PC-9 (cell line): Measurements from ENCODE around the gene TGM2. TPM values are rescaled to one million over a fixed set of nuclear protein-coding genes. Genes with fewer than 3 reads are reported as not detected.

ENCODE experiments used
- BruUV-seq: library from RNA; stranded (reverse); fragments of 400-500 nt; replicated peaks from 2 replicates; lab custom pipeline; 2021; lab: Mats Ljungman, UMichigan
- CTCF ChIA-PET: fragments of 300-600 bp; sonication (Branson Sonifier 250); formaldehyde crosslinking; loops from one replicate; lab custom pipeline; 2022; ENCODE audit warnings: antibody characterized with exemption; lab: Charles Lee
- POLR2A ChIA-PET: fragments of 300-600 bp; sonication (Branson Sonifier 250); formaldehyde crosslinking; loops from one replicate; lab custom pipeline; 2022; ENCODE audit warnings: antibody characterized with exemption; ENCODE audit not compliant: unreplicated experiment; lab: Charles Lee
- DNase-seq, 2 experiments: peaks; one replicate each; pipeline versions ENCODE4 v3.0.0 to v3.0.0-alpha.2; 2015 to 2022; ENCODE audit warnings: mixed read lengths in 1 of 2
- H2AFZ ChIP-seq: fragments of 200-600 bp; sonication (generic); 2 replicates; pipeline ENCODE4 v1.8.1; 2017; ENCODE audit warnings: antibody characterized with exemption
- H3F3A ChIP-seq: fragments of 200-600 bp; sonication (generic); 2 replicates; pipeline ENCODE4 v1.8.1; 2017; ENCODE audit warnings: antibody characterized with exemption, mild to moderate bottlenecking, low read depth; ENCODE audit not compliant: insufficient read depth
- H3K27ac ChIP-seq: fragments of 200-600 bp; sonication (generic); 2 replicates; pipeline ENCODE4 v1.6.1; 2016; ENCODE audit warnings: mixed run types
- H3K27me3 ChIP-seq: fragments of 200-600 bp; sonication (generic); 2 replicates; pipeline ENCODE4 v1.6.1; 2016; ENCODE audit warnings: low read depth, mixed run types; ENCODE audit not compliant: insufficient read depth
- H3K36me3 ChIP-seq: fragments of 200-600 bp; sonication (generic); 2 replicates; pipeline ENCODE4 v1.6.1; 2016; ENCODE audit warnings: low read depth, mixed run types
- H3K4me1 ChIP-seq: fragments of 200-600 bp; sonication (generic); replicated peaks from 2 replicates; pipeline ENCODE4 v1.6.1; 2016; ENCODE audit warnings: mixed run types; ENCODE audit not compliant: insufficient read depth
- H3K4me2 ChIP-seq: fragments of 200-600 bp; sonication (generic); 2 replicates; pipeline ENCODE4 v1.6.1; 2017; ENCODE audit warnings: mixed run types
- H3K4me3 ChIP-seq: fragments of 200-600 bp; sonication (generic); 2 replicates; pipeline ENCODE4 v1.6.1; 2016; ENCODE audit warnings: mixed run types
- H3K79me2 ChIP-seq: fragments of 200-600 bp; sonication (generic); 2 replicates; pipeline ENCODE4 v1.6.1; 2017; ENCODE audit warnings: low read depth, mixed run types
- H3K9me2 ChIP-seq: fragments of 200-600 bp; sonication (generic); 2 replicates; pipeline ENCODE4 v1.8.1; 2017; ENCODE audit warnings: mild to moderate bottlenecking; ENCODE audit not compliant: insufficient read depth
- H3K9me3 ChIP-seq: fragments of 200-600 bp; sonication (generic); 2 replicates; pipeline ENCODE4 v1.8.1; 2016; ENCODE audit warnings: low read depth; ENCODE audit not compliant: insufficient read depth
- H4K20me1 ChIP-seq: fragments of 200-600 bp; sonication (generic); 2 replicates; pipeline ENCODE4 v1.8.1; 2017; ENCODE audit not compliant: insufficient read depth
- CTCF ChIP-seq: fragments of 200-600 bp; sonication (generic); conservative IDR thresholded peaks from 2 replicates; pipeline ENCODE4 v1.6.1; 2017; ENCODE audit warnings: mixed run types, antibody characterized with exemption, mild to moderate bottlenecking, moderate library complexity
- EZH2 ChIP-seq: fragments of 200-600 bp; sonication (generic); IDR thresholded peaks from 2 replicates; pipeline ENCODE4 v1.8.0; 2017; ENCODE audit warnings: antibody characterized with exemption, low read depth
- intact Hi-C: fragments of 100-400 bp; cut with micrococcal nuclease; formaldehyde crosslinking; loops from one replicate; pipeline ENCODE4 v1.10.0; 2022; ENCODE audit not compliant: unreplicated experiment
- total RNA-seq: library from RNA; stranded (reverse); gene quantifications from 2 replicates; pipeline ENCODE4 v1.2.3, GENCODE V29; 2021

TGM2 gene
- total RNA-seq, 1 experiment from 2014 or later, result 333 TPM

DNA sequence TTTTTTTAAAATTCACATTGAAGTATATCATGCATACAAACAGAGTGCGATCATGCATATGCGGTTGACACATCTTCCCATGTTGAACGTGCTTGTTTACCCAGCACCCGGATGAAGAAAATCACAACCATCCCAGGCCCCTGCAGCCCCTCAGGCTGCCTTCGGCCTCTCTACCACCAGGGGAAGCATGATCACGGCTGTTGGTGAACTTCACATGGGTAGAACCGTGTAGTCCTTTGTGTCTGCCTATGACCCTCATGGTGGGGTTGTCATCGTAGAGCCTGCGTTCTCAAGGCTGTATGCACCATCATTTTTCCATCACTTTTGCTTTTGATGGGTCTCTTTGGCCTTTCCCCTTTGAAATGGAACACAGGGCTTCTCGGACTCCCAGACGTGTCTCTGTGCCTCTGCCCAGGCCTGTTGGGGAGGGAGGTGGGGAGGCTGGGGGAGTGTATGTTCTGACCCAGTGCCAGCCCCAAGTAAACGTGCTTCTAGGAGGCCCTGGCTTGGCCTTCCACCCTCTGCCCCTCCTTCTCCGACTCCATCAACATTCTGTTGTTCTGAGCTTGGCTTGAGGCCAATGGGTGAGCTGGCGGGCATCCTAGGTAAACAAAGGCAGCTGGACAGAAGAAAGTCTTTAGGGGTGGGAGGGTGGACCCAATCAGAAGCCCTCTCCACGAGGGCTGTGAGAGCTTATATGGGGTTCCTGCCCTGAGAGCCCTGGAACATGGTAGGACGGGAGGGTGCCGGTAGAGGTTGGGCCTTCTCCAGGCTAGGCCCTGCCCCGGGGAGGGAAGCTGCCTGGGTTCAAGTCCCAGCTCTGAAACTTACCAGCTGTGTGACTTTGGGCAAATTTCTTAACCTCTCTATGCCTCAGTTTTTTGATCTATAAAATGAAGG, 39.7 kb downstream of the TGM2 start:
- Histone ChIP-seq H2AFZ (no peak overlapping the region), H3K4me2 (peak overlapping the region; percentile 69)
- intact Hi-C loops, result loop anchor here (1.0 to 2.0 kb wide), 3 partner anchors 9 to 27 kb away; no protein-coding TSS in a partner anchor

DNA sequence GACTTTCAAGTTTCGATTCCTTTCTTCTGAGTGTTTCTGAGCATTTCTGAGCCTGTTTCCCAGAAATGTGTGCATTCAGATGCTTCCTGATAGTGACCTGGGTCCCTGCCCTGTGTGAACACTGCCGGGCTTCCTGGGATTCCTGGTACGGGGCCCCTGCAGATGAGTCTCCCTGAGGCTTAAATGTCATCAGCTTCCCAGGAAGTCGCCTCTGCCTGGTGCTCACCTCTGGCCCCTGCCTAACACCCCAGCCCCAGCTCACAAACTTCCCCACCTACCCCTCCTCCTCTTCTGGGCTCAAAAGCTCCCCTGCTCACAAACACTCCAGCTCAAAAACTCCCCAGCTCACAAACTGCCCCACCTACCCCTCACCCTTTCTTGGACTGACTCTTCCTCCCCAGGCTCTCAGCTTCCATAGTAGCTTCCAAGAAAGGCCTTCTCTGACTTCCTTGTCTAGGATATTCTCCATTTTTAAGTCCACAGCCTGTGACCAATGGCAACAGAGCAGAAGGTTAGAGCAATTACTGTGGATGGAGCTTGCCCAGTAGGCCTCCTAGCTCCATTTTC, 42.0 kb downstream of the TGM2 start:
- intact Hi-C loops, result no loop called here
- POLR2A ChIA-PET, result interaction anchor here (0.6 to 0.8 kb wide), 3 partner anchors 12 to 380 kb away, joined by 4 to 5 read pairs (median 5); no protein-coding TSS in a partner anchor
- TF ChIP-seq EZH2 (no peak), CTCF (no peak)
- DNase-seq, result peak; percentile 62 to 75
- no peaks in the 10 kb centered on the region for H3K9me3 ChIP-seq
- H3K36me3 ChIP-seq, result no peaks in the 10 kb centered on the region
- H3F3A ChIP-seq, result peaks cover 62% of the 10 kb centered on the region
- no peaks in the 10 kb centered on the region for H3K79me2 ChIP-seq
- no peak overlapping the region for H3K4me3 ChIP-seq
- no peaks in the 10 kb centered on the region for H3K27me3 ChIP-seq
- CTCF ChIA-PET, result interaction anchor here (0.6 to 1.0 kb wide), 3 partner anchors 8 to 260 kb away, joined by 3 read pairs; no protein-coding TSS in a partner anchor
- H3K27ac ChIP-seq, result peak overlapping the region; percentile 90
- BruUV-seq, result no TSS peak
- peak overlapping the region; percentile 70 for H3K4me2 ChIP-seq
- no peaks in the 10 kb centered on the region for H4K20me1 ChIP-seq
- H2AFZ ChIP-seq, result peak overlapping the region; percentile 76
- peaks cover 62% of the 10 kb centered on the region for H3K4me1 ChIP-seq
- H3K9me2 ChIP-seq, result no peaks in the 10 kb centered on the region

More for the DNA sequence above, 39.7 kb downstream of the TGM2 start:
- DNase-seq, result peak; percentile 68 to 77
- H4K20me1 ChIP-seq, result no peaks in the 10 kb centered on the region
- ChIA-PET CTCF (interaction anchor here (0.5 kb wide), 1 partner anchor 68 kb away, joined by 3 read pairs; no protein-coding TSS in a partner anchor), POLR2A (no interaction called here)
- no peaks in the 10 kb centered on the region for H3K79me2 ChIP-seq
- no peaks in the 10 kb centered on the region for H3K27me3 ChIP-seq
- no TSS peak for BruUV-seq
- no peak for TF ChIP-seq CTCF
- peaks cover 66% of the 10 kb centered on the region for H3K4me1 ChIP-seq
- H3K9me2 ChIP-seq, result no peaks in the 10 kb centered on the region
- no peak overlapping the region for H3K4me3 ChIP-seq
- peaks cover 72% of the 10 kb centered on the region for H3F3A ChIP-seq
- H3K36me3 ChIP-seq, result peaks cover 15% of the 10 kb centered on the region
- peak overlapping the region; percentile 97 for H3K27ac ChIP-seq
- no peaks in the 10 kb centered on the region for H3K9me3 ChIP-seq

DNA sequence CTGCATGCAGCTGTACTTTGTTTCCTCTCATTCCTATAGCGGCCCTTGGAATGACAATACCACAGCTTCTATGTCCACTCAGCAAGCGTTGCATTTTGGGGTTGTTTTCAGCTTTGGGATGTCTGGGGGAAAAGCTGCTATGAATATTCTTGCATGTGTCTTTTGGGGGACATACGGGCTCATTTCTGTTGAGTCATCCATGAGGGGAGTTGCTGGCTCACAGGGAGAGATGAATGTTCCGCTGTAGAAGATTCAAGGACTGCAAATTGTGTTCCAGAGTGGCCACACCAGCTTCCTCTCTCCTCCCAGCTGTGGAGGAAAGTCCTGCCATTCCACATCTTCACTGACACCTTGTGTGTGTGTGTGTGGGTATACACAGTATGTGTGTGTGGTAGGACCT, 43.3 kb downstream of the TGM2 start:
- peaks cover 62% of the 10 kb centered on the region for H3K4me1 ChIP-seq
- POLR2A ChIA-PET, result no interaction called here
- BruUV-seq, result no TSS peak

More for the DNA sequence above, 43.3 kb downstream of the TGM2 start:
- Histone ChIP-seq H3K27ac (peak overlapping the region; percentile 25; the same call in 1 of the 2 replicates), H3K79me2 (no peaks in the 10 kb centered on the region), H2AFZ (no peak overlapping the region), H3K27me3 (no peaks in the 10 kb centered on the region), H3F3A (peaks cover 60% of the 10 kb centered on the region), H3K9me2 (no peaks in the 10 kb centered on the region), H3K4me3 (no peak overlapping the region), H3K4me2 (no peak overlapping the region), H3K9me3 (peaks cover 2% of the 10 kb centered on the region; the same call in 1 of the 2 replicates), H4K20me1 (no peaks in the 10 kb centered on the region), H3K36me3 (no peaks in the 10 kb centered on the region)
- intact Hi-C loops, result no loop called here
- no peak for DNase-seq
- CTCF ChIA-PET, result no interaction called here
- TF ChIP-seq EZH2 (no peak), CTCF (no peak)
